Transverse colon (tissue), 4 donors: ENCODE results near the gene ABHD8. TPM values are rescaled to one million over a fixed set of nuclear protein-coding genes. Genes with fewer than 3 reads are reported as not detected.

Source experiments
- DNase-seq: peaks from one replicate; pipeline ENCODE4 v3.0.0-alpha.2; 2019
- H3K27ac ChIP-seq, 4 donors: fragments of 200-600 bp; sonication (generic); 2 replicates each; pipeline ENCODE4 v1.5.1; 2016 to 2018; ENCODE audit warnings: inconsistent platforms in 4 of 4
- H3K27me3 ChIP-seq: fragments of 200-600 bp; sonication (generic); 2 replicates; pipeline ENCODE4 v1.5.1; 2017; ENCODE audit warnings: inconsistent platforms
- H3K36me3 ChIP-seq, 4 donors: fragments of 200-600 bp; sonication (generic); 2 replicates each; pipeline ENCODE4 v1.5.1; 2017 to 2019; ENCODE audit warnings: inconsistent platforms in 4 of 4
- H3K4me1 ChIP-seq, 4 donors: fragments of 200-600 bp; sonication (generic); 2 replicates each; pipeline ENCODE4 v1.5.1; 2017 to 2020; ENCODE audit warnings: inconsistent platforms in 4 of 4
- H3K4me3 ChIP-seq, 4 donors: fragments of 200-600 bp; sonication (generic); 1 replicate in 1 of 4; 2 replicates in 3 of 4; pipeline versions ENCODE4 v1.5.1 to v1.6.1; 2017 to 2019; ENCODE audit warnings: inconsistent platforms in 4 of 4
- H3K9me3 ChIP-seq, 2 donors: fragments of 200-600 bp; sonication (generic); 2 replicates each; pipeline ENCODE4 v1.5.1; 2017 to 2019; ENCODE audit warnings: inconsistent platforms in 2 of 2
- EP300 ChIP-seq: sonication (generic); formaldehyde crosslinking; IDR thresholded peaks from one replicate; pipeline ENCODE4 v1.6.1; 2017; ENCODE audit warnings: antibody characterized with exemption, low read depth
- POLR2A ChIP-seq: fragments of 450-650 bp; IDR thresholded peaks from one replicate; pipeline ENCODE4 v1.6.1; 2016; ENCODE audit warnings: antibody characterized with exemption, mild to moderate bottlenecking, moderate library complexity
- POLR2AphosphoS5 ChIP-seq, 3 donors: sonication (generic); formaldehyde crosslinking; IDR thresholded peaks; one replicate each; pipeline ENCODE4 v1.6.1; 2016; ENCODE audit warnings: antibody characterized with exemption in 3 of 3
- WGBS, 2 donors: methylation state at CpG; one replicate each; pipeline ENCODE4 v1.1.5; 2018; ENCODE audit warnings: low coverage in 1 of 2; 5-methylcytosine and 5-hydroxymethylcytosine counted together
- in situ Hi-C, 4 donors: fragments of 200-750 bp; cut with MboI; loops; one replicate each; pipeline versions ENCODE4 v1.15.0 to v1.15.1; 2017; ENCODE audit warnings: low sequenced_read_pairs in 3 of 4, low pct_ligation_motif_present in 1 of 4, low pct_unique_long_range_greater_than_20kb in 1 of 4
- intact Hi-C: fragments of 100-400 bp; cut with DNase I; formaldehyde crosslinking; loops from one replicate; pipeline ENCODE4 v1.15.1; 2023; ENCODE audit warnings: low total_unique reads
- total RNA-seq, 4 donors: library from RNA; depleted of rRNA; stranded (reverse); fragments of >200 nt; gene quantifications; one replicate each; pipeline ENCODE4 v1.1.0, GENCODE V29; 2016
- TF ChIP-seq, protein P1 (sequence below), 5 experiments: fragments of 200-600 bp in 3 of 5; fragments of 450-650 bp in 2 of 5; sonication (generic) in 3 of 5; IDR thresholded peaks; 1 replicate in 2 of 5; 2 replicates in 3 of 5; pipeline ENCODE4 v1.5.1; 2016 to 2017; ENCODE audit warnings: antibody characterized with exemption in 5 of 5, inconsistent platforms in 3 of 5, mild to moderate bottlenecking in 2 of 5, moderate library complexity in 1 of 5

ABHD8 gene
- total RNA-seq, 4 donors from 2014 or later: 6.0 to 14.1 (median 9.1) TPM

DNA sequence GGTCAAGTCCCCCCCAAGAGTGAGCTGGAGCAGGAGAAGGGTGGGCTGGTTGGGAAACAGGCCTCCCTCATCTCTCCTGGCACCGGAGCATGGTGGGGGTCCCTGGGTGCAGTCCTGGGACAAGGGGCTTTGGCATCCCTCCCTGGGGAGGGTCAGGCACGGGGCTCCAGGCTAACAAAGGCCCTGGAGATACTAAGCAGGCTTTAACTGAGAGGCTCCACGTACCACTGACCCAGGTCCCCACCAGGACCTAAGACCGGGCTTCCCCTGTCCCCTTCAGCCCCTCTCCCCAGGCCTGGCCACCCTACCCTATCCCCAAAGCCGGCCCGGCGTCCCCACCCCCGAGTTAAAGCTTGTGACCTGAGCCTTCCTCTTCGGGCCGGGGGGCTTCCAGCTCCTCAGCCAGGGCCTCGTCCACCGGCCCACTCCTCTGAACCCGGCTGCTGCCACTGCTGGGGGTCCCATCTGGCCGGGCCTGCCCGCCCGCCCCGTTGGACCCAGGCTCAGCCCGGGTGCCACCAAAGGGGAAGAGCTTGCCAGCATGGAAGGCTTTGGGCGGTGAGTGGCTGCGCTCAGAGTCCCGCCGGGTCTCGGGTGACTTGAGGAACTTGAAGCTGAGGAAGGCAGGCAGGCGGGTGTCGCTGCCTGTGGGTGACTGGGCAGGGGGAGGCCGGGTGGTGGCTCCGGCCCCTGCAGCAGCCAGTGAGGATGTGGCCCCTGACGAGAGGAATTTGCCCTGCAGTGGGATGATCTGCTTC, 21.3 kb upstream of the ABHD8 start:
- Histone ChIP-seq H3K9me3 (no peaks in the 10 kb centered on the region), H3K27me3 (peaks cover 9% of the 10 kb centered on the region), H3K27ac (no peak overlapping the region), H3K4me3 (no peak overlapping the region), H3K4me1 (peaks cover 13 to 27% (median 22%) of the 10 kb centered on the region in 4 donors), H3K36me3 (peaks cover 0 to 13% (median 5%) of the 10 kb centered on the region in 4 donors)
- TF ChIP-seq, protein P1, sequence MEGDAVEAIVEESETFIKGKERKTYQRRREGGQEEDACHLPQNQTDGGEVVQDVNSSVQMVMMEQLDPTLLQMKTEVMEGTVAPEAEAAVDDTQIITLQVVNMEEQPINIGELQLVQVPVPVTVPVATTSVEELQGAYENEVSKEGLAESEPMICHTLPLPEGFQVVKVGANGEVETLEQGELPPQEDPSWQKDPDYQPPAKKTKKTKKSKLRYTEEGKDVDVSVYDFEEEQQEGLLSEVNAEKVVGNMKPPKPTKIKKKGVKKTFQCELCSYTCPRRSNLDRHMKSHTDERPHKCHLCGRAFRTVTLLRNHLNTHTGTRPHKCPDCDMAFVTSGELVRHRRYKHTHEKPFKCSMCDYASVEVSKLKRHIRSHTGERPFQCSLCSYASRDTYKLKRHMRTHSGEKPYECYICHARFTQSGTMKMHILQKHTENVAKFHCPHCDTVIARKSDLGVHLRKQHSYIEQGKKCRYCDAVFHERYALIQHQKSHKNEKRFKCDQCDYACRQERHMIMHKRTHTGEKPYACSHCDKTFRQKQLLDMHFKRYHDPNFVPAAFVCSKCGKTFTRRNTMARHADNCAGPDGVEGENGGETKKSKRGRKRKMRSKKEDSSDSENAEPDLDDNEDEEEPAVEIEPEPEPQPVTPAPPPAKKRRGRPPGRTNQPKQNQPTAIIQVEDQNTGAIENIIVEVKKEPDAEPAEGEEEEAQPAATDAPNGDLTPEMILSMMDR (IDR thresholded peaks at IDR 0.05): no peak
- TF ChIP-seq POLR2AphosphoS5 (IDR thresholded peaks at IDR 0.05): no peak
- TF ChIP-seq POLR2A: no peak
- TF ChIP-seq EP300: no peak
- DNase-seq: no peak
- 91% methylated on average over 27 of the region's 28 CpGs; no CpG with 5 or more reads in 1 of the 2 donors for WGBS, 2 donors
- in situ Hi-C loops: no loop called here
- intact Hi-C loops: no loop called here

- peaks cover 3% of the 10 kb centered on the region for H3K27me3 ChIP-seq
- no peak overlapping the region for H3K4me3 ChIP-seq
- H3K27ac ChIP-seq: peak overlapping the region in 1 of 4 donors; percentile 21
- TF ChIP-seq EP300 (no peak), POLR2A (no peak), POLR2AphosphoS5 (IDR thresholded peaks at IDR 0.05) (no peak)
- TF ChIP-seq, protein P1 (IDR thresholded peaks at IDR 0.05): no peak
- intact Hi-C loops (no loop called here), in situ Hi-C loops (no loop called here)
- H3K9me3 ChIP-seq: no peaks in the 10 kb centered on the region
- WGBS, 2 donors: 40% methylated on average over 2 of the region's 7 CpGs; no CpG with 5 or more reads in 1 of the 2 donors
- no peak for DNase-seq
- peaks cover 7 to 22% (median 16%) of the 10 kb centered on the region in 4 donors for H3K4me1 ChIP-seq
- peaks cover 0 to 19% (median 8%) of the 10 kb centered on the region in 4 donors for H3K36me3 ChIP-seq
Observed at GRCh38 chr19:17323964-17324332, 20.7 kb upstream of the ABHD8 start.

DNA sequence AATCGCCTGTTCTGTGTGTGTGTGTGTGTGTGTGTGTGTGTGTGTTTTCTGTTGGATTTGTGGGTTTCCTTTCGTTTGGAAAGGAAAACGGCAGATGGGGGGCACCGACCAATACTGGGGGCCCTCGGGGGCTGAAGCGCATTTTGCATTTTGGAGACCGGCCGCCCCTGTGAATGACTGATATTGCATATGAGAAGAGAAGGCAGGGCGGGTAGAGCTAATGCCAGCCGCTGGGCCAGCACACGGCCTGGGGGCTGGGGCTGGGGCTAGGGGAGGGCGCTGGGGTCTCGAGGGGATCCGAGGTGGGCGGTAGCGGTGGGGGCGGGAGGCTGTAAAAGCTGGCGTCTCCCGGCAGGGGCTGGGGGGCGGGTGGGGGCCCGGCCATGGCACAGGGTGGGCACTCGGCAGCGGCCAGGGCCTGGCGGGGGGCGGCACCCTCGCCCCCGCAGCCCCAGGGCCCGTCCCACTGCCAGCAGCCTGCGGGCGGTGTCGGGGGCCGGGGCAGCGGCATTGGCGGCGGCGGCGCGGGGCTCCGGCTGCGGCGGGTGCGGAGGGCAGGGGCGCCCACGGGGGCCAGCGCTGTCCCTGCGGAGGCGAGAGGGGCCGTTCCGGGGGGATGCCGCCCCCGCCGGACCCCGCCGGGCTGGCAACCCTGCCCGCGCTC, 20.2 kb upstream of the ABHD8 start:
- Histone ChIP-seq H3K4me3 (no peak overlapping the region), H3K36me3 (peaks cover 0 to 19% (median 8%) of the 10 kb centered on the region in 4 donors), H3K27me3 (no peaks in the 10 kb centered on the region), H3K27ac (peak overlapping the region in 1 of 4 donors; percentile 21), H3K4me1 (peaks cover 4 to 16% (median 11%) of the 10 kb centered on the region in 4 donors), H3K9me3 (no peaks in the 10 kb centered on the region)
- no peak for DNase-seq
- 55% methylated on average over 13 of the region's 56 CpGs; no CpG with 5 or more reads in 1 of the 2 donors for WGBS, 2 donors
- TF ChIP-seq EP300: no peak
- TF ChIP-seq POLR2AphosphoS5 (IDR thresholded peaks at IDR 0.05): no peak
- no peak for TF ChIP-seq POLR2A
- TF ChIP-seq, protein P1 (IDR thresholded peaks at IDR 0.05): no peak
- in situ Hi-C loops: no loop called here
- intact Hi-C loops: no loop called here

DNA sequence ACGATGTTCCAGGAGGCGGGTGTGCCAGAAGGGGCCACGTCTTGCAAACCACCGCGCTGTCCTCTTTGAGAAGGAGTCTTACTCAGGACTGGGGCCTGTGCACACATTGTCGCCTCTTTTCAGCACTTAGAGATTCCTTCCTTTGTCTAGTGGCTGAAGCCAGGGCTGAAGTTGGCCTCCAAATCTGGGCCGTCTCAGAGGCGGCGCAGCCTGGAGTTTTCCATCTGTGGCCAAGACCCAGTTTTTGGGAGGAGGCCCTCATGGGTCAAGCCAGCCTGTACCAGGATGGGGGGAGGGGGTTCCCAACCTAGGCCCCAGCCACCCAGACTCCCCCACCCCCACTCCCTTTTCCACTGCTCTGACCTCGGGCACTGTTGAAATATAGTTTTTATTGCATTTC, 19.6 kb upstream of the ABHD8 start:
- Histone ChIP-seq H3K9me3 (no peaks in the 10 kb centered on the region), H3K27me3 (no peaks in the 10 kb centered on the region), H3K27ac (no peak overlapping the region), H3K36me3 (peaks cover 0 to 19% (median 8%) of the 10 kb centered on the region in 4 donors), H3K4me1 (peaks cover 4 to 13% (median 7%) of the 10 kb centered on the region in 4 donors), H3K4me3 (no peak overlapping the region)
- in situ Hi-C loops: no loop called here
- TF ChIP-seq POLR2AphosphoS5 (IDR thresholded peaks at IDR 0.05) (no peak), EP300 (no peak), POLR2A (no peak)
- TF ChIP-seq, protein P1 (IDR thresholded peaks at IDR 0.05): no peak
- intact Hi-C loops: no loop called here
- 78 to 87% methylated on average over 4 to 9 of the region's 10 CpGs for WGBS, 2 donors
- no peak for DNase-seq
